HG02610 (cell line): ENCODE measurements around the gene B4GALT4.
"Not testable (repeated sequence)": the region's sequence is repeated elsewhere in the genome, so short reads cannot be mapped to it uniquely, and the experiment has no call there.

ENCODE experiments used
- ATAC-seq: cut with Tn5 transposase; IDR thresholded peaks from one replicate; pipeline ENCODE4 v1.9.1; 2021; ENCODE audit warnings: mild to moderate bottlenecking, moderate library complexity; ENCODE audit not compliant: unreplicated experiment

B4GALT4 gene

GRCh38 chr3:119205685-119206084 lies 35.0 kb downstream of the B4GALT4 start:
- no peak for ATAC-seq

- ATAC-seq = no peak
These were observed 35.5 kb downstream of the B4GALT4 start for GRCh38 chr3:119205209-119205608.

- no peak for ATAC-seq
These were observed 44.8 kb downstream of the B4GALT4 start for GRCh38 chr3:119195911-119196310.

GRCh38 chr3:119195151-119195476 lies 45.6 kb downstream of the B4GALT4 start:
- no peak for ATAC-seq

GRCh38 chr3:119194237-119195150 lies 46.2 kb downstream of the B4GALT4 start:
- no peak for ATAC-seq

GRCh38 chr3:119191800-119192199 lies 48.9 kb downstream of the B4GALT4 start:
- ATAC-seq = no peak

GRCh38 chr3:119187266-119187665 lies 53.4 kb downstream of the B4GALT4 start:
- no peak for ATAC-seq

- no peak for ATAC-seq
These were observed 55.7 kb downstream of the B4GALT4 start for GRCh38 chr3:119184796-119185570.

- ATAC-seq = no peak
These were observed 56.6 kb downstream of the B4GALT4 start for GRCh38 chr3:119184111-119184510.

- no peak for ATAC-seq
These were observed 58.9 kb downstream of the B4GALT4 start for GRCh38 chr3:119181765-119182164.

GRCh38 chr3:119177321-119177720 lies 63.4 kb downstream of the B4GALT4 start:
- ATAC-seq = no peak

- no peak for ATAC-seq
These were observed 63.9 kb downstream of the B4GALT4 start for GRCh38 chr3:119176778-119177177.

GRCh38 chr3:119175872-119176756 lies 64.6 kb downstream of the B4GALT4 start:
- ATAC-seq = no peak

- no peak for ATAC-seq
These were observed 67.4 kb downstream of the B4GALT4 start, which contains the start of gene UPK1B for GRCh38 chr3:119173325-119173724. TSS of gene UPK1B (plus strand) at chr3:119173598. CDS start at chr3:119186742, 13,144 bp downstream.

- no peak for ATAC-seq
These were observed 69.9 kb downstream of the B4GALT4 start for GRCh38 chr3:119170821-119171220.

- ATAC-seq = not testable (repeated sequence)
These were observed 75.9 kb downstream of the B4GALT4 start for GRCh38 chr3:119164745-119165144.
